Stimulated activated CD4-positive, alpha-beta T cell treated with anti-CD3 and anti-CD28 coated beads, Interleukin-12 subunit alpha, Interleukin-12 subunit beta, amount 100 ng/mL, for 24 hours (primary cell): ENCODE measurements around the gene C8B.

Source experiments
- DNase-seq, 2 experiments: peaks; one replicate each; pipeline ENCODE4 v3.0.0-alpha.2; 2020; ENCODE audit warnings: low read depth in 2 of 2

The C8B gene

GRCh38 chr1:56898879-56899278, 66.9 kb downstream of the C8B start:
- no peak for DNase-seq

GRCh38 chr1:56898005-56898373, 67.8 kb downstream of the C8B start:
- DNase-seq = no peak

GRCh38 chr1:56897150-56898004, 68.4 kb downstream of the C8B start:
- no peak for DNase-seq

GRCh38 chr1:56894014-56894413, 71.8 kb downstream of the C8B start:
- DNase-seq = no peak

GRCh38 chr1:56890229-56890628, 75.6 kb downstream of the C8B start:
- DNase-seq = no peak

GRCh38 chr1:56881417-56881816, 84.4 kb downstream of the C8B start:
- no peak for DNase-seq

- DNase-seq = no peak
Observed at GRCh38 chr1:56880774-56881173, 85.0 kb downstream of the C8B start.
